Measurements from ENCODE around the gene DEGS2. TPM values are rescaled to one million over a fixed set of nuclear protein-coding genes. Genes with fewer than 3 reads are reported as not detected.
A peak's percentile ranks its signal among the peaks of the same experiment; 100 is the strongest.

The DEGS2 gene
- total and polyA plus RNA-seq, 2 of the 13 experiments (the other 11 are each of a cell fraction or from before 2014, with no cell fraction given), result 0.09 TPM

- FAIRE-seq (no peak), ATAC-seq (peak; percentile 53), DNase-seq (ENCODE audit: low spot score) (no peak)
- in situ Hi-C loops (cut with HindIII; ENCODE audit: extremely low pct_ligation_motif_present, low pct_unique_long_range_greater_than_20kb) (no loop called here), intact Hi-C loops (cut with micrococcal nuclease; ENCODE audit: unreplicated experiment) (no loop called here)
- no peaks in the 10 kb centered on the region for H3K27me3 ChIP-seq (ENCODE audit: control insufficient read depth in 1 of 2, insufficient read depth in 2 of 2, low read length in 2 of 2)
- no peak overlapping the region for H3K4me2 ChIP-seq (ENCODE audit: low read depth, low read length)
- WGBS (ENCODE audit: low lambda C conversion rate), result 93% methylated on average over 6 of the region's 8 CpGs
- ChIA-PET POLR2A (no interaction called here), CTCF (ENCODE audit: low intra/inter-chr PET ratio, low total read pairs) (no interaction called here)
- H3K27ac ChIP-seq (ENCODE audit: extremely low read length, insufficient read depth, low read length), result no peak overlapping the region
- H3K4me3 ChIP-seq (replicated peaks in 1 of 3; ENCODE audit: insufficient read depth in 1 of 3, low read depth in 2 of 3, low read length in 3 of 3), result no peak overlapping the region
- H2AFZ ChIP-seq (ENCODE audit: low read length), result no peak overlapping the region
- BruUV-seq (replicated peaks), result no TSS peak
- H3K79me2 ChIP-seq (ENCODE audit: insufficient read depth, low read length), result no peaks in the 10 kb centered on the region
- peaks cover 5 to 8% of the 10 kb centered on the region in 2 experiments; a peak in 4 of 5 replicates for H3K36me3 ChIP-seq (replicated peaks in 1 of 2; ENCODE audit: control insufficient read depth in 1 of 2, insufficient read depth in 2 of 2, low read length in 2 of 2)
- no peaks in the 10 kb centered on the region for H3K9me3 ChIP-seq (ENCODE audit: low read length)
- no peak overlapping the region for H3K9ac ChIP-seq (ENCODE audit: insufficient read depth, low read depth, low read length)
- no peaks in the 10 kb centered on the region for H4K20me1 ChIP-seq (ENCODE audit: insufficient read depth, low read length)
- H3K4me1 ChIP-seq (ENCODE audit: insufficient read depth, low read length), result no peaks in the 10 kb centered on the region
- TF ChIP-seq DMAP1 (CRISPR knock-in tag; IDR thresholded peaks at IDR 0.05), result no peak
- no peak for TF ChIP-seq ZNF558 (CRISPR knock-in tag; IDR thresholded peaks at IDR 0.05; ENCODE audit: borderline replicate concordance)
- no peak for TF ChIP-seq TARDBP (CRISPR knock-in tag; IDR thresholded peaks at IDR 0.05)
- TF ChIP-seq STAG1 (CRISPR knock-in tag; IDR thresholded peaks at IDR 0.05), result peak; percentile 60
- no peak for TF ChIP-seq ZNF335 (CRISPR knock-in tag; IDR thresholded peaks at IDR 0.05)
- TF ChIP-seq ZNF407 (CRISPR knock-in tag; IDR thresholded peaks at IDR 0.05; ENCODE audit: not compliant biosample characterization), result no peak
- no peak for TF ChIP-seq ZBTB3 (CRISPR knock-in tag; IDR thresholded peaks at IDR 0.05; ENCODE audit: borderline replicate concordance, low read depth)
- no peak for TF ChIP-seq FOSL2 (CRISPR knock-in tag; IDR thresholded peaks at IDR 0.05)
- no peak for TF ChIP-seq SNAI1 (CRISPR knock-in tag; IDR thresholded peaks at IDR 0.05; ENCODE audit: borderline replicate concordance)
- TF ChIP-seq ZSCAN22 (CRISPR knock-in tag; IDR thresholded peaks at IDR 0.05), result no peak
- no peak for TF ChIP-seq ZKSCAN5 (CRISPR knock-in tag; IDR thresholded peaks at IDR 0.05)
Measured at GRCh38 chr14:100122481-100123223, 36.8 kb downstream of the DEGS2 start.

All from HepG2 (cell line).